SH-SY5Y (cell line): ENCODE results near the gene GPRASP2.

Experiments
- GATA2 ChIP-seq: IDR thresholded peaks from 2 replicates; pipeline ENCODE4 v1.6.1; 2011; ENCODE audit warnings: mild to moderate bottlenecking, low read depth, low read length
- GATA3 ChIP-seq: IDR thresholded peaks from 2 replicates; pipeline ENCODE4 v1.6.1; 2011; ENCODE audit warnings: low read depth, mild to moderate bottlenecking, low read length, moderate library complexity

Gene GPRASP2

GRCh38 chrX:102727761-102728160 is 15.5 kb downstream of the GPRASP2 start:
- no peak for TF ChIP-seq GATA2
- TF ChIP-seq GATA3 = no peak

GRCh38 chrX:102728646-102729045 is 16.4 kb downstream of the GPRASP2 start:
- no peak for TF ChIP-seq GATA3
- TF ChIP-seq GATA2 = no peak

- no peak for TF ChIP-seq GATA3
- TF ChIP-seq GATA2 = no peak
These were observed 27.4 kb downstream of the GPRASP2 start for GRCh38 chrX:102739657-102740056.

- TF ChIP-seq GATA3 (no peak), GATA2 (no peak)
These were observed 32.1 kb downstream of the GPRASP2 start for GRCh38 chrX:102744307-102744706.

GRCh38 chrX:102745513-102745856 is 33.2 kb downstream of the GPRASP2 start:
- TF ChIP-seq GATA3 (no peak), GATA2 (no peak)

- TF ChIP-seq GATA2 = no peak
- no peak for TF ChIP-seq GATA3
These were observed 33.8 kb downstream of the GPRASP2 start for GRCh38 chrX:102745857-102746584.

- TF ChIP-seq GATA2 (no peak), GATA3 (no peak)
These were observed 53.0 kb downstream of the GPRASP2 start for GRCh38 chrX:102765217-102765616.

GRCh38 chrX:102765809-102766208 is 53.6 kb downstream of the GPRASP2 start:
- TF ChIP-seq GATA2 (no peak), GATA3 (no peak)

GRCh38 chrX:102767287-102767686 is 55.0 kb downstream of the GPRASP2 start:
- TF ChIP-seq GATA2 = no peak
- no peak for TF ChIP-seq GATA3
